Measurements from ENCODE around the gene GP1BB.

GP1BB gene

DNA sequence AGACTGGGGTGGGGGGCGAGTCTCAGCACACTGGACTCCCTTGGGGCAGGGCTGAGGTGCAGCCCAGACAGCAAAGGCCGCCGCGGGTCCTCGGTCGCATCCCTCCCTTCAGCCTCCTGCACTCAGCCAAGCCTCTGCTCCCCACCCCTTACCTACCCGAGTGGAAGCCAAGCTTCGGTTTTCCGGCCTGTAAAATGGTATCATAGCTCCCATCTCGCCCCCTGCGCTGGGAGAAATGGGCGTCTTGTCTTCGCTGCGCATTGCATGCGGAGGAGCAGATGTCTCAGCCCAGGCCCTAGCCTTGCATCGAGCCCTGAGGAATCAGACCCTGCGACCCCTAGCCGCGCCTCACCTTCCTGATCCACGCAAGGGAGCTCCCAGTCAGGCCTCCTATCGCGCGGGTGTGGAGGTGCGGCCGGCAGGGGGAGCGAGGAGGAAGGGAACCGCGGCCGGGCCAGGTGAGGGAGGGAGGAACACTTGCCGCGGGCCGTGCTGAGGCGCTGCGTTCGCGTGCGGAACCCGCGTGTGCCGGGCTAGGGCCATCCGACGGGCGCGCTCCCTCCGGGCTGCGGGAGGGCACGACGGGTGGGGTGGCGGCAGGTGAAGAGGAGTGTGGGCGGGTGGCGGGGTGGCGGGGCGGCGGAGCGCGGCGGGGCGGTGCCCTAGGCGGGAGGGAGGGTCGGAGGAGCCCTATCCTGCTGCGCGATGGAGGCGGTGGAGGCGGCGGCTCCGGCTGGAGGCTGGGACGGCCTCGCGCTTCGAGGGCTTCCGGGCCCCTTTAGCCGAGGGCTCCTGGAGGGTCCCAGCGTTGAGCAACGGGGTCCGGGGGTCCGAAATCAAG is 33.2 kb downstream of the GP1BB start:
- no peak for DNase-seq

DNA sequence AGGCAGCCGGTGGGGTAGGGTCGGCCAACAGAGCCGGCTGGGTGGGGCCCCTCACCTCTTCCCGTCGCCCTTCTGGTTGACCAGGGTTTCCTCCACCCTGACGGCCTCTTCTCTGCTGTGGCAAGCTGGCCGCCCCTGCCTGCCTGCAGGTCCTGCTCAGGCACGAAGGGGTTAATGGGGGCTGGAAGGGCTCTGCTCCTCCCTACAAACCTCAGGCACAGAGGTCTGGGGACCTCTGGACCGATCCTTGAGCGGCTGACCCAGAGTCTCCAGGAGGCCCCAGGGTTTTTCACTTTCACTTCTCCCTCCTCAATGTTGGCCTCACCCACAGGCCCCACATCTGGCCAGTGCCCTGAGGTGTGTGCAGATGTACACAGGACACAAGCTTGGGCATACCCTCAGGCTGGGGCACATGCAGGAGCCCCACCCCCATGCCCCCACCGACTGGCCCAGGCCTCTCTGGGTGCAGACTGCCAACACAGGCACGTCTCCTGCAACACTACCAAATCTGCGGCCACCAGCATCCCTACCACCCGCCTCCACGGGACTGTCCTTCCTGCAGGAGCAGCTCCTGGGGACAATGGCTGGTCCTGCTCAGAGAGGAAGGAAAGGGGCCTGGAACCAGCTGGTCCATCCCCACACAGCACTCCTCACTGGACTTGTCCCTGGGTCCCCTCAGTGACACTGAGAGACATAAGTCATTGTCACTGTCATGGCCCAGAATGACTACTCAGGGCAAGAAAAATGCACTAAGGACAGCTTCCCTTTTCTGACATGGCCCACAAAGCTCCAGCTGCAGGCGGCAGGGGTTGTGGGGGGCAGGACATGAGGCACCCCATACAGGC is 34.0 kb downstream of the GP1BB start:
- no peak for DNase-seq

GRCh38 chr22:19757985-19758895 is 34.9 kb downstream of the GP1BB start:
- no peak for DNase-seq

DNA sequence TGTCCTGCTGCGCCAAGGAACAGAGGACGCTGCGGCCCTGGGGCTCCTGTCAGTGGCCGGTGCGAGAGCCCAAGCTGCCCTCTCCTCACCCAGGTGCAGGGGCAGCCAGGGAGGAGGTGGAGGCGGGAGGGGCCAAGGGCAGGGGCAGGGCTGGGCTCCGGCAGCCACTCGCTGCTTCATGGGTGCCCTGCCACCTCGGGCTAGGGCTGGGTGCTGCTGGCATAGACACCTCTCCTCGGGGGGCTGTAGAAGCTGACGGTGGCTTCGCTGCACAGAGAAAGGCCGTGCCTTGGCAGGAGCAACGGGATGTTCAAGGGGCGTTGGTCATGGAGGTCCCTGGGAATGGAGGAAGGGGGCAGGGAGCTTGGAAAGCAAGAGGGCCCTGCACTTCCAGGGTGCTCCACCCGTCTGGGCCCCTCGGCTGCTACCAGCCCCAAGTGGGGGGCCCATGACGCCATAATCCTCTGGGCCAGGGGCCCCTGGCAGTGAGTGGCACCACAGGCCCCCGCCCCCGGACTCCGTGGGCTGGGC is 35.6 kb downstream of the GP1BB start:
- DNase-seq, result no peak

DNA sequence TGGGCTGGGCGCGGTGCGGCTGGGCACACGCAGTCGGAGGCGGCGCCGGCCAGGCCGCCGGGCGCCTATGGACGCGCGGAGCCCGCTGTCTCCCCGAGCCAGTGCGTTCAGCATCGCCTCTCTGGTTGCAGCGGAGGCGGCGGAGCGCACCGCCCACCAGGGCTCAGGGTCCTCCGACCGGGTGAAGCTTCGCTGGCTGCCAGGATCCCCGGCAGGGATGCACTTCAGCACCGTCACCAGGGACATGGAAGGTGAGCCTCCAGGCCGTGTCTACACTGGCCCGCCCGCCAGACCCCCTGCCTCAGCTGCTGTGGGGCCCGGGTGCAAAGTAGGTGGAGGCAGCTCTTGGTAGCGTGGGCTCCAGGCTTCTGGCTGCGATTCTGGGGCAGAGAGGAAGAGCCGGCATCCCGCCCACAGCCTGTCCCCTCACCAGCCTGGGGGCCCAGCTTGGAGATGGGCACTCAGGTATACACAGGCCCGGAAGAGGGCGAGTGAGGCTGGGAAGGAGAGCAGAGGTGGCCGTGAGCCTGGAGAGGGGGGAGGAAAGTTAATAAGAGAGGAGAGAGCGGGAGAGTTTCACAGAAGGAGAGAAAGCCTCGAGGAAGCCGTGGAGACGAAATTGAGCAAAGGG is 36.2 kb downstream of the GP1BB start:
- no peak for DNase-seq

GRCh38 chr22:19760058-19760950 is 37.0 kb downstream of the GP1BB start, which contains the start of gene TBX1:
Gene TBX1, plus strand, starts transcription at chr22:19760778. Its CDS starts 66 bp downstream, at chr22:19760844.
- DNase-seq, result no peak

- no peak for DNase-seq
Observed at GRCh38 chr22:19760951-19761724, 37.8 kb downstream of the GP1BB start.

DNA sequence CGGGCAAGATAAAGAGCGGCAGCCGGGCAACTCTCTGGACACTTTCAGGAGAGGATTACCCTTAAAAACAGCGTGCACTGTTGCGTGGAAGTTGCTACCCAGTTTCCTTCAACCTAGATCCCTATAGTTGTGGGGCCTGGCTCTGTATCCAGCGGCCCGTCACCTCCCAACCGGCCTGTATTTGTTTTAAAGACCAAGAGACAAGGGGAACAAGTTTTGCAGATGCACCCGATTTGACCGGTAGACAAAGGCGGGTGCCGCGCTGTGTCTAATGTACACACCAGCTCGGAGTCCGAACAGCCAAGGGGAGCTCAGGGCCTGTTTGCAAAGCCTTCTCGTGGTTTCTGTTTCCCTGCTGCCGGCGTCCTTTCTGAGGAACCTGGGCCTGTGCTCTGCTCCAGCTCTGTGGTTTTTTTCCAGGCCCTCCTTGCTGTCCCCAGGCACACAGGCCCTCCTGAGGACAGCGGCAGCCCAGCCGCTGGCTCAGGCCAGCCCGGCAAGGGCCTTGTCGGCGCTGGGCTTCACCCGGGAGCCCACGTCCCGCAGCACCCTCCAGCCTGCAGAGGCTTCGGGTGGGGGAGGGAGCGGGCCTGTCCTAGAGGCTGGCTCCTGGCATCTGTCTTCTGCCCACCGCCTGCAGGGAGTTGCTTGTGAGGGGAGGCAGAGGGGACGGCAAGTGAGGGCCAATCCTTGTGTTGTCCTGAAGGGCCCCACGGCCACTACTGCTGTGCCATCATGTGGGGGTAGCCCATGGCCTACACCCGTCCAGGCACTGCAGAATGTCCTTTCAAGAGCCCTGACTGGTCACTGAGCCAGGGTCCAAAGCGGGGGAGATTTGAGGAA is 38.6 kb downstream of the GP1BB start:
- no peak for DNase-seq

- DNase-seq, result no peak
Observed at GRCh38 chr22:19762568-19763457, 39.5 kb downstream of the GP1BB start.

DNA sequence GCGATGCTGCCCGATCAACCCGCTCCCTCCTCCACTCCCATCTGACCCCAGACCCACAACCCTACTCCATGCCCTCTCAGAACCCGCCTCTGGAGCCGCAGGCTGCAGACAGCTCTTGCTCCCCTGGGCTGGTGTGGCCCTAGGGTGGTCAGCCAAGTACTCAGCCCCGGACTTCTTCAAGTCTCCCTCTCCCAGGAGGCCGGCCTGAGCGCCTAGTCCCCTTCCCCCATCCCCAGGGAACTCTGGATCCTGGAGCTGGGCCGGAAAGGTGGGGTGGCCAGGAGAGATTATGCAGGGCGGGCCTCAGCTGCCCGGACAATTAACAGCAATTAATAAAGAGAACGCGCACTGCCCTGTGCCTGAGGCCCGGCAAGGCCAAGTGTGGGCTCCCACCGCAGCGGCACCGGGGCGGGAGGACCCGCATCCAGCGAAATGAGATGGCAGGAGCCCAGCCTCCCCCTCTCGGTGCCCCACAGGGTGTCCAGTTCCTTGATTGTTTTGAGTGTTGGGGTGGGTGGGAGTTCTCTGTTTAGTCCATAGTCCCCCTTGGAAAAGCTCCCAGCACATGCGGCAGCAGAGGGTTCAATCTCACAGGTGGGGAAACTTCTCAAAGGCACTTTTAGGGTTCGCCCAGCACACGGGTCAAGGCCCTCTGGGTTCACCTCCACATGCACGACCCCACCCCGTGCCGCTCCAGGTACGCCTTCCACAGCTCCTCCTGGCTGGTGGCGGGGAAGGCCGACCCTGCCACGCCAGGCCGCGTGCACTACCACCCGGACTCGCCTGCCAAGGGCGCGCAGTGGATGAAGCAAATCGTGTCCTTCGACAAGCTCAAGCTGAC is 40.3 kb downstream of the GP1BB start:
- DNase-seq, result no peak

DNA sequence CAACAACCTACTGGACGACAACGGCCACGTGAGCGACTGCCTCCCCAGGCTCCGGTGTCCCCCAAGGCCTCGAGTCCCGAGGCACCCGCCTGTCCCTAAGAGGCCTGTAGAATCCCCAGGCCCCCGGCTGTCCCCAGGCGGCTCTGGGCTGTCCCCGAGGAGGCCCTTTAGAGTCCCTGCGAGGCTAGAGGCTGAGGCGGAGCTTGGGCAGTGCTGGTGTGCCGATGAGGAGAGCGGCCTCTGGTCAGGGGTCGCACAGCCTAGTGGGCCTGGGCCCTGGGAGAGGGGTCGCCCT is 40.9 kb downstream of the GP1BB start:
- DNase-seq, result no peak

DNA sequence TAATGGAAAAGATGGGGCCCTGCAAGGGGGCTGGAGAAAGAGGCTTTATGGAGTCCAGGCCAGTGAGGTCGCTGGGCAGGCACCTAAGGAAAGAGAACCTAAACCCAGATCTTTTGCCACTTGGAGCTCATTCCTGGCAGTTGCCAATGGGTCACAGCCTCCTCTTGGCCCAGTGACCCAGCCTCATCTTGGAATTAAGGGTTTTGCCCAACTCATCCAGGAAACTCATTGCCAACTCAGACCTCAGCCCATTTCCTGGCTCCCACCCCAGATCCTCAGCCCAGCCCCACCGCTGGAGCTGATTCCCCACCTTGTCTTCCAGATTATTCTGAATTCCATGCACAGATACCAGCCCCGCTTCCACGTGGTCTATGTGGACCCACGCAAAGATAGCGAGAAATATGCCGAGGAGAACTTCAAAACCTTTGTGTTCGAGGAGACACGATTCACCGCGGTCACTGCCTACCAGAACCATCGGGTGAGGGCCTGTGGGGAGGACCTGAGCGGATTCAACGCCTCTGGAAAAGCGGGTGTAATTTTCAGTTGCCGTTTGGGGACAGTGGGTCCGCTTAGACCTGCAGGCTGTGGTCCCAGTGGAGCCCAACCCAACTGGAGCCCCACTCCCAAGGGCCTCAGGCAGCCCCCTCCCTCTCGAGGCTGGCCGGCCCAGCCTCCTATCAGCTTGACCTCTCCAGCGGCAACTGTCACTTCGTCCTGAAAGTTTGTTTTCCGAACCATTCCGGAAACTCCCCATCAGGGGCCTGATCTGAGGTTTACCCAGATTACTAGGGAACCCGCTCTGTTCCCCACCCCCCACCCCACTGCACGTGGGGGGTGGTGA is 41.5 kb downstream of the GP1BB start:
- no peak for DNase-seq

DNA sequence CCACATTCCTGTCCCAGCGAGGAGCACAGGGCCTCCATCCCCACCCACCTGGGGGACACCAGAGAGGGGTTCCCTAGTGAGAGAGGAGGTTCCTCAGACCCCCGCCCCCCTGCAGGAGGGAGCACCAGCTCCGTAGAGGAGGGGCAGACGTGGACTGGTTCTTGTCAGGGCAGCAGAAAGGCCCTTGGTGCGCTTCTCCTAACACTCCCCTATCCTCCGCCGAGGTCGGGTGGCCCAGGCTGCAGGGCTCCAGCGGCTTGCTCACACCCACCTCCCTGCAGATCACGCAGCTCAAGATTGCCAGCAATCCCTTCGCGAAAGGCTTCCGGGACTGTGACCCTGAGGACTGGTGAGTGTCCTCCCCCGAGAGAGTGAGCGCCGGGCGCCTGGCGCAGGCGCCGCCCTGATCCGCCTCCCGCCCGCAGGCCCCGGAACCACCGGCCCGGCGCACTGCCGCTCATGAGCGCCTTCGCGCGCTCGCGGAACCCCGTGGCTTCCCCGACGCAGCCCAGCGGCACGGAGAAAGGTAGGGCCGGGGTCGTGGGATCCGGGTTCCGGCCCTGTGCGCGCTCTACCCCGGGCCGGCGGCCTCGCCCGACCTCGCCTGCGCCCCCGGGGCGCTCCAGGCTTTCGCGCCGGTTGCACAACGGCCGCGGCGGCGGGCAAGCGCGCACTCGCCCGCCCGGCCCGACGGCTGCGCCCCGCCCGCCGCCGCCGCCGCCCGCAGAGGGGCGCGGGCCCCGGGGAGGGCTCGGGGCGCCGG is 42.3 kb downstream of the GP1BB start:
- DNase-seq, result no peak

- no peak for DNase-seq
Observed at GRCh38 chr22:19766240-19766510, 42.8 kb downstream of the GP1BB start.

DNA sequence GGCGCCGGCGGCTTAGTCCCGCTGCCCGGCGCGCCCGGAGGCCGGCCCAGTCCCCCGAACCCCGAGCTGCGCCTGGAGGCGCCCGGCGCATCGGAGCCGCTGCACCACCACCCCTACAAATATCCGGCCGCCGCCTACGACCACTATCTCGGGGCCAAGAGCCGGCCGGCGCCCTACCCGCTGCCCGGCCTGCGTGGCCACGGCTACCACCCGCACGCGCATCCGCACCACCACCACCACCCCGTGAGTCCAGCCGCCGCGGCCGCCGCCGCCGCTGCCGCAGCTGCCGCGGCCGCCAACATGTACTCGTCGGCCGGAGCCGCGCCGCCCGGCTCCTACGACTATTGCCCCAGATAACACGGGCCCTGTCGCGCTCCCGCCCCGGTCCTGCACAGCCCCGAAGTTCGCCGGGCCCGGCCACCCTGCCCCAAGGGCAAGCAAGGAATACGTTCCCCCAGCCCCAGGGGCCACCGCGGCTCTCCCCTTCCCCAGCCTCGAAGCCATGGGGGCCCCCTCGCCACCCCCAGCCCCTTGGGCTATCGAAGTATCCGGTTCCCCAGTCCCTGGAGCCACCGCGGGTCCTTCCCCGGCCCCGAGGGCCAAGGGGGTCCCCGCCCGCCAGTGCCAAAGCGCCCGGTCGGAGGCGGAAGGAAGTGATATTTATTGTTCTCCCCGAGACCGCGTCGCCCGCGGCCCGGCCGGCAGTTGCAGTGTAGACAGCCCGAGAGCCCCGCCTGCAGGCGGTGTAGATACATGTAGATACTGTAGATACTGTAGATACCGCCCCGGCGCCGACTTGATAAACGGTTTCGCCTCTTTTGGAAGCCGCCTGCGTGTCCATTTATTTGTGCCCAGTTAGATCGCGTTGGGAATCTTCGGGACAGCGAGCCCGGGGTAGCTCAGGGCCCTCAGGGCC is 43.4 kb downstream of the GP1BB start:
- no peak for DNase-seq

Data from NCI-H187 treated with DMSO at 0.1 percent for 48 hours (cell line).